ENCODE measurements around the gene MCC.
A peak's percentile ranks its signal among the peaks of the same experiment; 100 is the strongest.
"Not testable (repeated sequence)": the region's sequence is repeated elsewhere in the genome, so short reads cannot be mapped to it uniquely, and the experiment has no call there.

Gene MCC

GRCh38 chr5:113092683-113093082 is 395.6 kb downstream of the MCC start:
- peak; percentile 85 for DNase-seq

GRCh38 chr5:113091622-113092021 is 396.6 kb downstream of the MCC start:
- DNase-seq, result no peak

GRCh38 chr5:113090336-113091106 is 397.7 kb downstream of the MCC start:
- DNase-seq, result peak; percentile 35

GRCh38 chr5:113089653-113090335 is 398.5 kb downstream of the MCC start:
- DNase-seq, result no peak

GRCh38 chr5:113087976-113088514 is 400.2 kb downstream of the MCC start:
- no peak for DNase-seq

DNA sequence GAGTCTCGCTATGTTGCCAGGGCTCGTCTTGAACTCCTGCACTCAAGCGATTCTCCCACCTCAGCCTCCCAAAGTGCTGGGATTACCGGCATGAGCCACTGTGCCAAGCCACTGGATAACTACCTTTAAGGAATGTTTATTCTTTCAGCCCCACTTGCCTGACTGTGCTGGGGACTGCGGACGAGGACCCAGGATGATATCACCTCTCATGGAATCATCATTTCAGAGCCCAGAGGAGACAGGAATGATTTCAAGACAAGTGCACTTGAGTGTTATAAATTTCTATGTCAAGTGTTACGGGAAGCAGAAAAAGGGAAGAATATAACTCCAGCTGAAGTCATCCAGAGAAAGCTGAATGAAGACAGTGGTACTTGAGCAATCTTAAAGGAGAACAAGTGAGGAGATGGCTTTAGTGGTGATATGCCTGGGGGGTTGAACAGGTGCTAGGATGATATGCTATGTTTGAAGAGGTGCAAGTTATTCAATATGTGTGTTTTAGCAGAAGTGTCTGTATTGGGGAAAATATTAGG is 402.3 kb downstream of the MCC start:
- no peak for DNase-seq

- DNase-seq, result no peak
Observed at GRCh38 chr5:113085084-113085414, 403.2 kb downstream of the MCC start.

DNA sequence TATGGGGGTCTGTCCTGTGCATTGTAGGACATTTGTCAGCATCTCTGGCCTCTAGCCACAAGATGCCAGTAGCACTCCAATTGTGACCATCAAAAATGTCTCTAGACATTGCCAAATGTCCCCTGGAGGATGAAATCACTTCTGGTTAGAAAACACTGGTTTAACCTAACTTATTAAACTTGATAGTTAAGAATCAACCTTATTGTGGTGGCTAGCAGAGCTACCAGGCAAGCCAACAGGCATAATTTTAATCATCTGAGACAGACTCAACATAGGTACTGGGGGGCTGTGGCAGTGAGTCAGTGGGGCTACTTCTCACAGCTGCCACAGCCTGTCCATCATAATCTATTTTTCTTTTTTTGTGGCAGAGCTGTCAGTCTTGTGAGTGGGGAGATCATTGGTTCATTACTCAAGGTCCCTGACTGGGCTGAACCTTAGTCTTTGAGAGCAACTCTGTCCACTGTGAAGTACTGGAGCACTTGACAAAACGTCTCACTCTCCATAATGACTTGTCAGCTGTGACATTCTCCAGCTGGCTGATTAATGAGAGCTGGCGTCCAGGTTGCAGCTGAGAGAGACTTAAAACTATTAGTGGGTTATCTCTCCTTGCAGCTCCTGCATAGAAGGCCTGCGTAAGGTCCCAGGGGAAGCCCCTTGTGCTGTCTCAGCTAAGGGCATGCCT is 403.7 kb downstream of the MCC start:
- DNase-seq, result no peak

GRCh38 chr5:113083481-113083880 is 404.8 kb downstream of the MCC start:
- DNase-seq, result no peak

DNA sequence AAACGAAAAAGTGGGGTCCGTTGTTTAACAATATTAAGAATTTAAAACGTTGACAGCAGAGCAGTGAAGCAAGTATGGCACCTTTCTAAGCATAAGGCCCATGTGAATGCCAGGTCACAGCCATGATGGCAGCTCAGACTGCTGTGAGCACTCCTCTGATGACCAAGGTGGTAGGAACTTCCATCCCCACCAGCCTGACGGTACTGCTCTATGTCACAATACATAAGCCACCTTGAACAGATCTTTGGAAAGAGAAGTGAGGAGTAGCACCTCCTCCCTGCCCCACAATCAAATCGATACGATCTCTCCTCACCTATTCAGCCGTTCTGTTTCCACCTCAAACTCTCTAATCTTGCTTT is 405.7 kb downstream of the MCC start:
- DNase-seq, result no peak

GRCh38 chr5:113081881-113082546 is 406.2 kb downstream of the MCC start:
- DNase-seq, result no peak

DNA sequence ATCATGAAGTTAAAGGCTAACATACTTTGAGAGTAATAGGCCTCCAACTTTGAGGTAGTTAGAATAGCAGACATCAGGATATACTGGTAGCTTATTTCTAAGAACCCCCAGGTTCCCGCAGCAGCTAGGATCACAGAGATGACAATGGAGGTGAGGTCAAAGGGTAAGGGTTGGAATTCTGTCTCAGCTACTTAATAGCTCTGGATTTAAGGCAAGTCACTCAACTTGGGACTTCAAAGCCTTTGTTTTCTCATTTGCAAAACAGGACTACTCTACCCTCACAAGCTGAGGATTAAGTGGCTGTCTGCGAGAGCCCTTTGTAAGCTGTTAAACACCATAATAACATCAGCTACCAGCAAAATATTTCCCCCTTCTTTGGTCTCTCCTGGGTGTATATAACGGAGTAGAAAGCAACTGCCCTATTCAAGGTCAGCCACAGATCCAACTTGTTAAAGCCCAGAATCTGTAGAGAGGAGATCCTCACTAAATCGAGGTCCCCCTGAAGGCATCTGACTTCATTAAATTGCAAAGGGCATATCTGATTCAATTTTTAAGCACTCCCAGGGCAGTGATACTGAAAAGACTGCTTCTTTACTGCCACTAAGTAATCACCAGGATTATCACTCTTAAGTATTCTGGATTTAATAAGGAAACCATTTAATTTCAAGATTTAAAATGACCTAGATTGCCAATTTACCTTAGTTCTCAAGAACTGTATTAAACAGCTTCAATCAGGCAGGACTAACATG is 407.0 kb downstream of the MCC start:
- no peak for DNase-seq

GRCh38 chr5:113076649-113077048 is 411.6 kb downstream of the MCC start:
- not testable (repeated sequence) for DNase-seq

DNA sequence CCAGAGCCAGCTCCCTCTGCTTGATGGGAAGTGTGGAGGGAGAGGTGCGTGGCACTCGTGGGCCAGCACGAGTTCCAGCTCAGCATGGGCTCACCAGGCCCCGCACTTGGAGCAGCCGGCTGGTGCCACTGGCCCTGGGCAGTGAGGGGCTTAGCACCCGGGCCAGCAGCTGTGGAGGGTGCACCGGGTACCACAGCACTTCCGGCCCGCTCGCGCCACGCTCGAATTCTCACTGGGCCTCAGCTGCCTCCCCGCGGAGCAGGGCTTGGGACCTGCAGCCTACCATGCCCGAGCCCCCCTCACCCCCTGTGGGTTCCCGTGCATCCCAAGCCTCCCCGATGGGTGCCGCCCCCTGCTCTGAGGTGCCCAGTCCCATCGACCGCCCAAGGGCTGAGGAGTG is 413.2 kb downstream of the MCC start:
- no peak for DNase-seq

GRCh38 chr5:113073629-113074034 is 414.6 kb downstream of the MCC start:
- DNase-seq, result not testable (repeated sequence)

GRCh38 chr5:113071401-113071800 is 416.9 kb downstream of the MCC start:
- no peak for DNase-seq

DNA sequence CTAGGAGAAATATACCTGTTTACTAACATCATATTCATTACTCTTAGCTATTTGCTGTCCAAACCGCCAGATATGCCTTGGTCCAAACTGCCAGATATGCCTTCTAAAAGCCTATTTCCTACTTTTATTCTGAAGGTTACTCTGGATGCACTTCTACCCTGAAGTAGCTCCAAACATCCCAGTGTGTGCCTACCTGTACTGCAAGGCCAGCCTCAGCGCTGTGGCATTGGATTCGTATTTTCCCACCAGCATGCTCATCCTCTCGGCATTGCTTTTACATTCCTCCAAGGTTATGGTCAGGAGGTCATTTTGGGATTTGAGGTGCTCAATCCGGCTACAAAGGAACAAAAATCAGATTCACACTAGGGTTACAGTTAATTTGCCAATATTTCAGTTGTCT is 417.4 kb downstream of the MCC start:
- no peak for DNase-seq

DNA sequence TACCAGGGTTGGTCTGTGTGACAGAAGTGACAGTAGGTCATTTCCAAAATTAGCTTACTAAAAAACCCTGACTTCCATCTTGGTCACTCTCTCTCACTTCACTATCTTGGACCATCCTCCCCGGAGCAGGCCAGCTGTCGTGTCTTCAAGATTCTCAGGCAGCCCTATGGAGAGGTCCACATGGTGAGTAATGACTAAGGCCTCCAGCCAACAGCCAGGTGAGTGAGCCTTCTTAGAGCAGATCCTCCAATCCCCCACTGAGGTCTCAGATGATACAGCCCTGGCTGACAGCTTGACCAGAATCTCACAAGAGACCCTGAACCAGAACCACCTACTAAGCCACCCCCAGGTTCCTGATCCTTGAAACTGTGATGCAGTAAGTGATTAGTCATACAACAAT is 419.7 kb downstream of the MCC start:
- DNase-seq, result no peak

DNA sequence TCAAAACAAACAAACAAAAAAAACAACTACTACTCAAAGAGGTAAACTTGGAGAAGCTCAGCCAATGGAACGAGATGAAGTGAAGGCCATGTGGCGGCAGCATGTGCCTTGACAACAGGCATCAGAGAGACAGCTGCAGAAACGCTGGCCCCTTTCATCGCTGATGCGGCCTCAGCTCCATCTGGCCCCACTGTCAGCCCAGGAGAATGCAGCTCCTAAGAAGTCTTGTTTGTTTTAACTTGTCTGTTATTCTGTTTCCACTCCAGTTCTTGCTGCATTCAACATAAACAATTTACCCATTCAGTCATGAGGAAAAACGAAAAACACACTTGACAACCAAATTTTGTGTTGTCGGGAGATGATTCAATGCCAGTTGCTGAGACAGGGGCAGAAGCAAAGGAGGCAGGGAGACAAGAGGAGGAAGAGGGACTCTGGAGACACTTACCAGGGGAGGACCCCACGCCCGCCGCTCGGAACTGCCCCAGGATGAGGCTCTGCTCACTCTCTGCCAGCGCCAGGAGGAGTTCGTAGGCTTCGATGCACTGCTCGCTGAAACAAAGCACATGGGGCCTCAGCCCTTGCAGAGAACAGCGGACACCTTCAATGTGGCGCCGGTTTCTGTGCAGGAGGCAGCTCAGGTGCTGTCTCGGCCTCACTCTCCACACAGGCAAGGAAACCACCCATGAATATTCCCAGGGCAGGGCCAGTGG is 420.5 kb downstream of the MCC start:
- DNase-seq, result no peak

GRCh38 chr5:113065626-113066025 is 422.6 kb downstream of the MCC start:
- no peak for DNase-seq

- DNase-seq, result no peak
Observed at GRCh38 chr5:113064806-113065205, 423.4 kb downstream of the MCC start.

DNA sequence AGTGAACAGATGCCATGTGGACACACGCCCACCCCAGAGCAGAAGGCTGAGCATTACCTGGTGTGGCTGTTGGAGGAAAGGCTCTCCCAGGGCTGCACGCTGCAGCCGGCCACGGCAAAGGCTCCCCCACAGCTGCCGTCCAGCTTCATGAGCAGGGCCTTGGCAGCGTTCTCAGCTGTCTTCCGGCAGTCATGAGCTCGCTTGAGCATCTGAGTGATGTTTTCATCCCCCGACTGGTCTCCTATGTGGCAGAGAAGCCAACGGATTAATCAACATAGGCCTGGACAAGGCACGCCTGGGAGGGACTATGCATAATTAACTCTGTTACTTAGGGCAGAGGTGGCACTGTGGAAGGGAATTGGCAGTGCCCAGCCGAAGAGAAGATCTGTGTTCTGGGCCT is 424.3 kb downstream of the MCC start:
- DNase-seq, result no peak
